Neuronal stem cell (in vitro differentiated cells): Measurements from ENCODE around the gene RGS12.

ENCODE experiments used
- DNase-seq: peaks from one replicate; pipeline ENCODE4 v3.0.0-alpha.2; 2013; ENCODE audit warnings: low spot score
- H2AFZ ChIP-seq: one replicate; pipeline ENCODE4 v1.6.1; 2013; ENCODE audit warnings: mild to moderate bottlenecking, low read length, inconsistent platforms
- H2AK5ac ChIP-seq: 2 replicates; pipeline ENCODE4 v1.6.1; 2013; ENCODE audit warnings: low read depth, mild to moderate bottlenecking, inconsistent platforms, low read length, moderate library complexity, mixed read lengths
- H2BK120ac ChIP-seq: 2 replicates; pipeline ENCODE4 v1.6.1; 2013; ENCODE audit warnings: low read depth, mild to moderate bottlenecking, inconsistent platforms, low read length, moderate library complexity, mixed read lengths
- H2BK12ac ChIP-seq: one replicate; pipeline ENCODE4 v1.6.1; 2013; ENCODE audit warnings: low read length, inconsistent platforms
- H2BK15ac ChIP-seq: 2 replicates; pipeline ENCODE4 v1.6.1; 2013; ENCODE audit warnings: mild to moderate bottlenecking, low read length, inconsistent platforms, mixed read lengths
- H2BK5ac ChIP-seq: one replicate; pipeline ENCODE4 v1.6.1; 2013; ENCODE audit warnings: inconsistent platforms, mild to moderate bottlenecking, low read length, moderate library complexity
- H3K14ac ChIP-seq: one replicate; pipeline ENCODE4 v1.6.1; 2013; ENCODE audit warnings: low read length, inconsistent platforms
- H3K18ac ChIP-seq: 2 replicates; pipeline ENCODE4 v1.6.1; 2013; ENCODE audit warnings: low read length, inconsistent platforms
- H3K23ac ChIP-seq: 2 replicates; pipeline ENCODE4 v1.6.1; 2013; ENCODE audit warnings: low read depth, mild to moderate bottlenecking, mixed read lengths, low read length, inconsistent platforms; ENCODE audit not compliant: poor library complexity
- H3K27ac ChIP-seq: replicated peaks from 3 replicates; pipeline ENCODE4 v1.5.1; 2013; ENCODE audit warnings: low read length, inconsistent platforms
- H3K27me3 ChIP-seq, 3 experiments: 2 replicates each; pipeline ENCODE4 v1.6.1; 2013; ENCODE audit warnings: low read length in 3 of 3, mild to moderate bottlenecking in 2 of 3, inconsistent platforms in 1 of 3, low read depth in 1 of 3, mixed read lengths in 1 of 3, moderate library complexity in 1 of 3; ENCODE audit not compliant: control insufficient read depth in 3 of 3, insufficient read depth in 3 of 3
- H3K36me3 ChIP-seq, 2 donors: replicated peaks in 1 of 2; 2 replicates each; pipeline ENCODE4 v1.6.1; 2013; ENCODE audit warnings: low read length in 2 of 2; ENCODE audit not compliant: control insufficient read depth in 2 of 2, insufficient read depth in 2 of 2
- H3K4ac ChIP-seq: 2 replicates; pipeline ENCODE4 v1.6.1; 2013; ENCODE audit warnings: inconsistent platforms, mild to moderate bottlenecking, low read length, moderate library complexity
- H3K4me1 ChIP-seq, 2 donors: 1 replicate in 1 of 2; 2 replicates in 1 of 2; pipeline ENCODE4 v1.6.1; 2013; ENCODE audit warnings: low read length in 2 of 2, low read depth in 1 of 2; ENCODE audit not compliant: control insufficient read depth in 2 of 2, insufficient read depth in 1 of 2
- H3K4me2 ChIP-seq: one replicate; pipeline ENCODE4 v1.6.1; 2013; ENCODE audit warnings: mild to moderate bottlenecking, low read length, inconsistent platforms; ENCODE audit not compliant: insufficient read depth, poor library complexity, severe bottlenecking
- H3K4me3 ChIP-seq, 2 donors: 2 replicates each; pipeline ENCODE4 v1.5.1; 2013; ENCODE audit warnings: low read length in 2 of 2, mild to moderate bottlenecking in 2 of 2, inconsistent platforms in 1 of 2, moderate library complexity in 1 of 2
- H3K79me1 ChIP-seq: one replicate; pipeline ENCODE4 v1.6.1; 2013; ENCODE audit warnings: low read depth, mild to moderate bottlenecking, inconsistent platforms, low read length, moderate library complexity
- H3K9ac ChIP-seq: one replicate; pipeline ENCODE4 v1.6.1; 2013; ENCODE audit warnings: mild to moderate bottlenecking, low read depth, low read length, inconsistent platforms; ENCODE audit not compliant: poor library complexity
- H3K9me3 ChIP-seq, 2 donors: replicated peaks in 1 of 2; 2 replicates each; pipeline versions ENCODE3 to v1.6.1; 2013; ENCODE audit warnings: low read length in 2 of 2, mild to moderate bottlenecking in 2 of 2, inconsistent platforms in 1 of 2, low read depth in 1 of 2, mixed read lengths in 1 of 2, moderate library complexity in 1 of 2; ENCODE audit not compliant: control insufficient read depth in 2 of 2, insufficient read depth in 1 of 2
- H4K8ac ChIP-seq: one replicate; pipeline ENCODE4 v1.6.1; 2013; ENCODE audit warnings: low read depth, mild to moderate bottlenecking, inconsistent platforms, low read length, moderate library complexity
- H4K91ac ChIP-seq: one replicate; pipeline ENCODE4 v1.6.1; 2013; ENCODE audit warnings: low read length, low read depth, mild to moderate bottlenecking, inconsistent platforms; ENCODE audit not compliant: poor library complexity
- WGBS, 2 donors: extraction: QIAGEN DNeasy Blood & Tissue Kit; methylation state at CpG; one replicate each; pipeline ENCODE4 v1.1.7; 2013; ENCODE audit warnings: missing lambda C conversion rate in 2 of 2, mixed read lengths in 1 of 2; ENCODE audit not compliant: insufficient read length in 2 of 2, insufficient replicate concordance in 1 of 2; ENCODE audit errors: extremely low coverage in 2 of 2; 5-methylcytosine and 5-hydroxymethylcytosine counted together

The RGS12 gene

GRCh38 chr4:3276986-3277385, 15.8 kb upstream of the RGS12 start:
- Histone ChIP-seq H3K9me3 (peaks cover 4 to 9% of the 10 kb centered on the region in 2 donors), H2BK5ac (no peak overlapping the region), H3K79me1 (no peaks in the 10 kb centered on the region), H3K9ac (no peak overlapping the region), H3K4me3 (no peak overlapping the region), H3K18ac (peak overlapping the region; percentile 30), H4K8ac (no peak overlapping the region), H3K27ac (no peak overlapping the region), H2AFZ (peak overlapping the region; percentile 24), H3K4me1 (no peaks in the 10 kb centered on the region), H3K14ac (no peak overlapping the region), H3K4ac (no peak overlapping the region), H4K91ac (no peak overlapping the region), H3K23ac (no peak overlapping the region), H3K4me2 (no peak overlapping the region), H3K36me3 (no peaks in the 10 kb centered on the region), H2BK12ac (no peak overlapping the region), H3K27me3 (no peaks in the 10 kb centered on the region), H2BK120ac (no peak overlapping the region), H2AK5ac (no peak overlapping the region), H2BK15ac (no peak overlapping the region)
- no peak for DNase-seq
- WGBS, 2 donors = no CpG with 5 or more reads among the region's 9 CpGs

DNA sequence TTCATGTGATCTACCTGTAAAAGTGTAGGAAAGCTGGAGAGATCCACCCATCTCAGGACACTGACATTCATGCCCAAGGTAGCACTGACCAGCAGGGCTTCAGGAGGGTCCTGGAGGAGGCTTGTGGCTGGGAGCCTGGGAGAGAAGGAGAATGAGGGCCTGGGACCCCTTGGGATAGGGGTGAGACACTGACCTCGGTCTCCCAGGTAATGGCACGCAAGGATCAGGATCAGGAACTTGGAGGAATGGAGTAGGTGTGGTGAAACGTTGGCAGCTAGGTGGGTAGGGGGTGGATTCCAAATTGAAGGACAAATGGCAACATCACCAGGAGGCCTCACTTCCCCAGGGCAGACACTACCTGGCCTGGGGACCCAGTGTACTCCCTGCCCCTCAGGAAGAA, 12.4 kb upstream of the RGS12 start:
- H2BK12ac ChIP-seq = no peak overlapping the region
- H3K79me1 ChIP-seq = no peaks in the 10 kb centered on the region
- H3K9ac ChIP-seq = no peak overlapping the region
- H2AFZ ChIP-seq = no peak overlapping the region
- no peaks in the 10 kb centered on the region for H3K4me1 ChIP-seq
- no peak overlapping the region for H4K8ac ChIP-seq
- no peak for DNase-seq
- no peak overlapping the region for H3K4me2 ChIP-seq
- no peak overlapping the region for H3K23ac ChIP-seq
- H2BK5ac ChIP-seq = no peak overlapping the region
- WGBS, 2 donors = no CpG with 5 or more reads among the region's 3 CpGs
- H3K14ac ChIP-seq = no peak overlapping the region
- no peaks in the 10 kb centered on the region for H3K36me3 ChIP-seq
- no peaks in the 10 kb centered on the region for H3K27me3 ChIP-seq
- peaks cover 4 to 9% of the 10 kb centered on the region in 2 donors for H3K9me3 ChIP-seq
- no peak overlapping the region for H3K27ac ChIP-seq
- no peak overlapping the region for H2BK15ac ChIP-seq
- no peak overlapping the region for H3K4me3 ChIP-seq
- H3K18ac ChIP-seq = no peak overlapping the region
- no peak overlapping the region for H3K4ac ChIP-seq
- no peak overlapping the region for H4K91ac ChIP-seq
- H2BK120ac ChIP-seq = no peak overlapping the region
- H2AK5ac ChIP-seq = no peak overlapping the region

DNA sequence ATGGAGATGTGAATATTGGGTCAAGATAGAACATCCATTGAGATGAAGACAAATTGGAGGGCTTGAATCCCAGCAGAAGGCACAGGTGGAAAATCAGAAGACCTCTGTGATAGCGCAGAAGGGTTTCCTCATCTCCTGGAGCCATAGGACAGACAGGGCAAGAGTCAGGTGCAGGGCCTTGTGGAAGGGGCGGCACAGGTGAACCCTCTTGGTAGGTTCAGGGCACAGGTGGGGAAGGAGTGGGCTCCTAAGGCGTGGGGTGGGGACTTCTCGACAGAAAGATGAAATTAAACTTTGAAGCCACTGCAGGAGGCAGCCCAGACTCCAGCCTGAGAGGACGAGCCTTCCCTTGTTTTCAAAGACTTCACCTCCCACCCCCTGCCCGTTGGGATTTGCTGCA, 9.3 kb upstream of the RGS12 start:
- Histone ChIP-seq H2BK5ac (no peak overlapping the region), H3K18ac (no peak overlapping the region), H4K91ac (no peak overlapping the region), H3K36me3 (no peaks in the 10 kb centered on the region), H3K9me3 (peaks cover 4 to 6% of the 10 kb centered on the region in 2 donors), H3K4me2 (no peak overlapping the region), H2BK12ac (no peak overlapping the region), H2BK120ac (no peak overlapping the region), H3K4me3 (no peak overlapping the region), H3K4ac (no peak overlapping the region), H2AK5ac (no peak overlapping the region), H3K27me3 (peaks cover 0 to 3% (median 0%) of the 10 kb centered on the region in 3 experiments), H2BK15ac (no peak overlapping the region), H4K8ac (no peak overlapping the region), H3K79me1 (no peaks in the 10 kb centered on the region), H2AFZ (no peak overlapping the region), H3K9ac (no peak overlapping the region), H3K23ac (no peak overlapping the region), H3K14ac (no peak overlapping the region), H3K4me1 (peaks cover 3 to 4% of the 10 kb centered on the region in 2 donors), H3K27ac (no peak overlapping the region)
- DNase-seq = no peak
- WGBS, 2 donors = no CpG with 5 or more reads among the region's 6 CpGs

- H3K79me1 ChIP-seq = no peaks in the 10 kb centered on the region
- H4K8ac ChIP-seq = no peak overlapping the region
- H3K9me3 ChIP-seq = peaks cover 4 to 6% of the 10 kb centered on the region in 2 donors
- H3K23ac ChIP-seq = no peak overlapping the region
- H4K91ac ChIP-seq = no peak overlapping the region
- no peak overlapping the region for H2BK12ac ChIP-seq
- H3K4me1 ChIP-seq = peaks cover 3 to 4% of the 10 kb centered on the region in 2 donors
- no peaks in the 10 kb centered on the region for H3K36me3 ChIP-seq
- no peak overlapping the region for H3K18ac ChIP-seq
- H2BK120ac ChIP-seq = no peak overlapping the region
- WGBS, 2 donors = no CpG with 5 or more reads among the region's 13 CpGs
- H2AFZ ChIP-seq = no peak overlapping the region
- H3K27ac ChIP-seq = no peak overlapping the region
- DNase-seq = no peak
- no peak overlapping the region for H2AK5ac ChIP-seq
- H2BK5ac ChIP-seq = no peak overlapping the region
- no peak overlapping the region for H3K9ac ChIP-seq
- H3K4ac ChIP-seq = no peak overlapping the region
- H3K27me3 ChIP-seq = peaks cover 0 to 3% (median 0%) of the 10 kb centered on the region in 3 experiments
- H3K4me3 ChIP-seq = no peak overlapping the region
- H3K4me2 ChIP-seq = no peak overlapping the region
- H2BK15ac ChIP-seq = no peak overlapping the region
- no peak overlapping the region for H3K14ac ChIP-seq
Measured at GRCh38 chr4:3283916-3284315, 8.9 kb upstream of the RGS12 start.
